DMS114 treated with DMSO at 0.1 percent for 48 hours (cell line): ENCODE data around the gene OR13J1.

Source experiments
- DNase-seq: peaks from one replicate; lab custom pipeline; 2025; ENCODE audit not compliant: unreplicated experiment; lab: John Stamatoyannopoulos, UW

Gene OR13J1

DNA sequence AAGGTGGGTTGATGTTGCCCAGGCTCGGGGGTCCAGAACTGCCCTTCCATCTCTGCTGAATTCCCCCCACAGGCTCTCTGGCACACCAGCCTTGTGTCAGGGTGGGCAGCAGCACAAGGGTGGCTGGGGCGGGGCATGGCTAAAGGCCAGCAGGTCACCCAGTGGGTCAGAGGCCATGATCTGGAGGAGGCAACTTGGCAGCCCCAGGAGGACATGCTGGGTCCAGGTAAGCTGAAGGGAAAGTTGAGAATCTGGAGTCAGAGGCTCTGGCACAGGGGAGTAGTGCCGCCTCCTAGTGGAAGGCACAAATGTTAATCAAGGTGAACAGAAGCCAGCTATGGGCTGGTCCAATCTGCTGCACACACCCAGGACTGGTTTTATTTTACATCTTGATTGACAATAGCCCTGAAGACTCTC is 35.0 kb downstream of the OR13J1 start:
- no peak for DNase-seq

DNA sequence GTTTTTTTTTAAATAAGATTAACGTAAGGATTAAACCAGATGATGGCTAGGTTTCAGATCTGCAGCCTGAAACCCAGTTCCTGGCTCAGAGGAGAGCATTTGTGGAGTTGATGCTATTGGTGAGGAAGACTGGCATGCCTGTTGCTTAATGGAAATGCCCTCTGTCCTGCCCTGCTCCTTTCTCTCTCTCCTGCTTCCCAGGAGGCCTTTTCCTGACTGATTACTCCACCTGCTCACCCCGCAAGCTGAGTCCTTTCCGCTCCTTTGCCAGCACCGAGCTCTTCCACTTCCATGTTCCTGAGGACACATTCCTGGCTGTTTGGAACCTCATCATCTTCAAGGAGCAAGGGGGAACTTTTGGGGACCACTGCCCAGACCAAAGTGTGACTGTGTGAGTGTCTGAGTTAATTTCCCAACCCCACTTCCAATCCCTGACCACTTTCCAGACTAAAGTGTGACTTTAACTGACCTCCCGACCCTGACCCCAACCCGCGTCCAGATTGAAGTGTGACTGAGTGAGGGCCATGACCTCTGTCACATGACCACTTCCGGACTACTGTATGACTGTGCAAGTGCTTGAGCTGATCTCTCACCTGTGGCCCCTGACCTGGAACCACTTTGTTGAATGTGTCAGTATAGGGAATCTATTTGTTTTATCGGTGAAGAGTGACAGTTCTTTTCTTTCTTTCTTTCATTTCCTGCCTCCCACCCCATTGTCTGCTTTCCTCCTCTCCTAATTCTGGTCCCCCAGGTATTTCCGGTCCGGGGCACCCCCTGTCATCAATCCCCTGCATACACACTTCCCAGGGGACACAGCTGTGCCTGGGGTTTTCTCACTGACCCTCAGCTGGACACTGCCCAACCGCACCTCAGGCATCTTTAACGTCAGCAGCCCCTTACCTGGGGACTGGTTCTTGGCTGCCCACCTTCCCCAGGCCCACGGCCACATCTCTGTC is 35.7 kb downstream of the OR13J1 start:
- no peak for DNase-seq

DNA sequence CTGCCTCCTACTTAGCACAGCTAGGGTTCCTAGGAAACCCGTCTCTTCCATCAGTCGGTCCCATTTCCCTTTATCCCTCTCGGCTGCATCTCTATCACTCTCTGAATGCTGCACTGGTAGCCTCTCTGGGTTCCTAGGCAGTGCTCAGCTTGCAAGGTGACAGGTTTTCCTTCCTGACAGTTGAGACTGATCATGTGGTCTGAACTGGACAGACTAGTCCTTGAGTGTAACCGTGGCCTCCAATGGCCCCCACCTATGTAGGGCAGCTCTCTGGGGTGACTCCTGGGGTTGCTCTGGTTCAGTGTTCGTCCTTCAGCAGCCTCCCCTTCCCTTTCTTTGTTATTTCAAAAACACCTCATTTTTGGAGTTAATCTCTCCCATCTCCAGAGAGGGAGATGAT is 37.4 kb downstream of the OR13J1 start:
- DNase-seq = no peak

DNA sequence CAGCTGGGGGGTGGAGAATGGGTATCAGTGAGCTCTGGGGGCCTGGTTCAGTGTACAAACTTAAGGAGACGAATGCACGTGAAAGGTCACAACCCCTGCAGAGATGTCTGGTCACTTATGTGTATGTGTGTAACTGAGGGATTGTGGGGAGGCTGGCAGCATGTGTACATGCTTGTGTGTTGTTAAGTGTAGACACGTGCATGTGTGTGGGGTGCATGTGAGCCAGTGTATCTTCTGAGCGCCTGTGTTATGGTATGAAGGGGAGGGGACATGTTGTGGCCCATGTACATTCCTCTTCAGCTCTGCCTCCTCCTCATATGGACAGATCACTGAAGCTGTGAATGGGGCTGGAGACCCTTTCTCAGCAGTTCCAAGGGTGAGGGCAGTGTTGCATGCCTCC is 39.2 kb downstream of the OR13J1 start:
- DNase-seq = no peak

DNA sequence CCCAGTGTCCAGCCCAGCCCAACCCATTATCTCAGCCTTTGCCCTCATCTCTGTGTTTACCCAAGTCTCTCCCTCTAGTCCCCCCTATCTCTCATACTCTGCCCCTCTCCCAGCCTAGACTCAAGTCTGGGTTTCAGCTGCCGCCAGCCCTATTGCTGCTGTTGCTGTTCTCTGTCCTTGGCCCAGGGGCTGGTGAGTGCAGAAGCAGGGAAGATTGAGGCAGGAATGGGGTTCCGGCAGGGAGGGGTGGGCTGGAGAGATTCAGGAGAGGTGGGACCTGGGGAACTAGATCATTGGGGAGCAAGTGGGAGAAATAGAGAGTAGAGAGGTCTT is 40.5 kb downstream of the OR13J1 start:
- no peak for DNase-seq

DNA sequence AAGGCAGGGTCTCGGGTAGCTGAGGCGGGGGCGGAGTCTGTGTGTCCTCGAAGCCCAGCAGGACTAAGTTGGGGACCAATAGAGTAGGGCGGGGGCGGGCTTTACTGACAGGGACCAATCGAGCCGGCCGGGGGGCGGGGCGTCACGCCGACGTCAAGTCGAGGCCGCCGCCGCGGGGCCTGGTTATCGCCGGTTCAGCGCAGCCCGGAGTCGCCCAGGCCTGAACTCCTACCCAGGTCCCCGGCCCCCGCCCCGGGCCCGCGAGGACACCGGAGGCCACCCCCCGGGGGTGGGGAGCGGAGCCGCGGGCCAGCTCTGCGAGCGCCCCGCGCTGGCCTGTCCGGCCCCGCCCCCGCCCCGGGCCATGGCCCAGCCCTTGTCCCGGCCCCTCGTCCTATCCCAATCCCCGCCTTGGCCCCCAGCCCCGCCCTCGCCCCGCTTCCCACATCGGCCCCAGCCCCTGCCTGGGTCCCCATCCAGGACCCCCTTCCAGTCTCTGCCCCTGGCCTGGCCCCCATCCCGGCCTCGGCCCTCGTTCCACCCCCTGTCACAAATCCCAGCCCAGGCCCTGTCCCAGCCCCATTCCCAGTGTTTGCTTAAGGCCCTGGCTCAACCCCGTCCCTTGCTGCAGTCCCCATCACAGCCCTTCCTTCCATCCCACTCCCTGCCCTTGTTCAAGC is 41.0 kb downstream of the OR13J1 start, which contains the start of gene TMEM8B:
TSS of gene TMEM8B (plus strand) at position 145 of the 680 bp plus-strand sequence. CDS start at position 365, 220 bp downstream.
- DNase-seq = peak; percentile 74

DNA sequence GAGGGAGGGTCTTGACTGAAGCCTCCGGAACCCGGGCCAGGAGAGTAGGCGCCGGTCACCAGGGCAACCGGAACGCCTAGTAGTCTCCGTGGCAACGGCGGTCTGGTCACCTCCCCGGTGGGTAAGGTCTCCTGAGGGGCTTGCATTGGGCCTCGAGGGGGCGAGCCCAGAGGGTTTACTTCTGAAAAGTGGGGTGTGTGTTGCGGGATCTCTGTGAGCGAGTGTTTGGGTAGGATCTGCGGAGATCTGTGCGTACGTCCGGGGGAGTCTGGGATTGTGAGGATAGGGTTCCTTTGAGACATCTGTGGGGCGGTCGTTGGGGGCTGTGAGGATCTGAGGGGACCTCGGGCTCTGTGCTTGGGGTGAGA is 41.5 kb downstream of the OR13J1 start, which contains the start of gene FAM221B:
TSS of gene FAM221B (minus strand) at position 17 of the 368 bp plus-strand sequence. CDS start 2,571 bp downstream, outside the sequence.
- no peak for DNase-seq

DNA sequence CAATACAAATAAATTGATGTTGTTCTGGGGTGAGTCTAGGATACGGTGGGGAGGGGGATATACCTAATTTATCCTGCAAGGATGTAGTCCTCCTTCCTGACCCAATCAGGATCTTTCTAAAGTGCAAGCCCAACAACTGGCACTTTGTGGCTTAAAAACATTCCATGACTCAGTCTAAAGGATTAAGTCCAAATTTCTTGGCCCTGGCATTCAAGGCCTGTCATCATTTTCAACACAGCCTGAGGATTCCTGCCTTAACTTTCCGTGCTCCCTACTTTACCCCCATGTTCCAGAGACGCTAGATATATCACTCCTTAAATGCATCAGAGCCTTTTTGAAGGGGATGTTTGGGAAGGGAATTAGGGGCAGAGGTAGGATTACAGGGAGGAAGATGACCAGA is 42.7 kb downstream of the OR13J1 start:
- DNase-seq = no peak

DNA sequence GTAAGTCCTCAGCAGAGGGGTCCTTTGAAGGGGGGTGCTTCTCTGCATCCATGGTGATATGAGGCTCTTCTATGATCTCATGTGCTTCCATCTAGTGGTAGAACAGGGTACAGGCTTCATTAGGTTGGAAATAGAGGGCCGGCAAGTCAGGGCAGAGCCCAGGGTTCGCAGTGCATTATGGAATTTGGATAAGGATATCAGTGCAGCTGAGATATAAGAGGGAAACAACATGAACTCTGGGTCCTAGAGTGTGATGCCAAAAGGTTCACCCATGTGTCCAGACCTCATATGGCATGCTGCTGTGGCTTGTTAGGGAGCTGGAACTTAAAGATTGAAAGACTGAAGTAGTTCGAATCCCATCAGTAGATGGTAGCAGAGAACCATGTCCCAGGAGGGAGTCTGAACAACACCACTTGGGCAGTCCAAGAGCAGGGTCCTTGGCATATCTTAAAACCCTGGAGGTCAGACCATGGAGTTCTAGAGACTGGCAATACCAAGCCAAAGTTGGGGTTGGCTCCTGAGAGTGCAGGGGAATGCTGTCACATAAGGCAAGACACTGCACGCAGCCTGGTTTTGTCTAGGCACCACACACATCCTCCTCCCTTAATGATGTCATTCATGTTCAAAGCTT is 44.0 kb downstream of the OR13J1 start:
- peak; percentile 67 for DNase-seq

DNA sequence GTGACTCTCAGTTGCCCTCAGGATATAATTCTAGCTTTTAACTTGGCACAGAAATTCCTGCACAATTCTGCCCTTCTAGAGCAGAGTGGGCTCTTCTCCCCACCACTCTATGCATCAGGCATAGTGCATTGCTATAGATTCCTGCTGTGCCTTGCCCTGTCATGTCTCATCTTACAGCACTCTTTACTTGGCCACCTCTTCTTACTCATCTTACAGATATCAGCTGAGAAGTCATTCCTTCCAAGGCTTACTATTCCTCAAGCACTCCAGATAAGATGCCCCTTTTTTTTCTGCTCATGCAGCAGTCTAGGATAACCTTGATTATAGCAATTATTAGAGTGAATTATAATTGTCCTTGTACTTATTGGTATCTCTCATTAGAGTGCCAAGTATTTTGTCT is 47.3 kb downstream of the OR13J1 start:
- DNase-seq = no peak

DNA sequence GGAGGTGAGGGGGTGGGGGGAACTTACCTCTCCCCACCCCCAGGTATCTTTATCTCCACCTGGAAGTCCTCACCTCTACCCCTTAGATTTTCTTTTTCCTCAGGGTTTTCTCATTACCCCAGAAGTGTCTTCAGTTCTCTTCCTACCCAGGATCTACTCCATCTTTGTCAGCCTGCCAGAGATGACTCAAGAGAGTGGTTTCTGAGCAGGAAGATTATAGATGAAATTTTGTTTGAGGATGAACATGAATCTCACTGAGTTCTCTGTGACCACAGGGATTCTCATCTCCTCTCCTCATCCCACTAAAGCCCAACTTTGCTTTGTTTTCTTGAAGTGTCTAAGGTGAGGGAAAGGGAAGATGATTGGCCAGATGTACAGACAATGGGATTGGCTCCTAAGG is 50.1 kb downstream of the OR13J1 start:
- DNase-seq = no peak
